Cardiac muscle cell (in vitro differentiated cells and primary cell): ENCODE data around the gene H3-3A. TPM values are rescaled to one million over a fixed set of nuclear protein-coding genes. Genes with fewer than 3 reads are reported as not detected.

Experiments used
- DNase-seq, 2 donors: peaks; one replicate each; pipeline versions ENCODE4 v3.0.0 to v3.0.0-alpha.2; 2010 to 2017; ENCODE audit warnings: low read depth in 1 of 2, low spot score in 1 of 2
- H3K27ac ChIP-seq: fragments of 200-600 bp; sonication (generic); 2 replicates; pipeline ENCODE4 v1.5.1; 2016
- H3K27me3 ChIP-seq: fragments of 200-600 bp; sonication (generic); 2 replicates; pipeline ENCODE4 v1.6.0; 2016; ENCODE audit warnings: control low read depth
- H3K36me3 ChIP-seq: fragments of 200-600 bp; sonication (generic); 2 replicates; pipeline ENCODE4 v1.5.1; 2016; ENCODE audit warnings: control low read depth
- H3K4me1 ChIP-seq: fragments of 200-600 bp; sonication (generic); 2 replicates; pipeline ENCODE4 v1.8.1; 2017; ENCODE audit warnings: low read depth, mild to moderate bottlenecking, mixed run types
- H3K4me3 ChIP-seq: fragments of 200-600 bp; sonication (generic); 2 replicates; pipeline ENCODE4 v1.5.1; 2016; ENCODE audit warnings: mild to moderate bottlenecking
- H3K9me3 ChIP-seq: fragments of 200-600 bp; sonication (generic); 2 replicates; pipeline ENCODE4 v1.5.1; 2017; ENCODE audit warnings: low read depth, mild to moderate bottlenecking, control low read depth
- polyA plus RNA-seq: library from polyadenylated mRNA; unstranded; fragments of >200 nt; fragmentation: Nextera tagmentation; extraction: Ambion mirVana; gene quantifications from 2 replicates; pipeline ENCODE4 v1.2.1, GENCODE V29; 2016
- total RNA-seq: library from RNA; depleted of rRNA; stranded (reverse); fragments of >200 nt; gene quantifications from 2 replicates; pipeline ENCODE4 v1.2.3, GENCODE V29; 2016
- TF ChIP-seq, protein P1 (sequence below): IDR thresholded peaks from 2 replicates; pipeline ENCODE4 v1.5.1; 2012; ENCODE audit warnings: low read depth, mild to moderate bottlenecking, low read length

H3-3A gene
- total and polyA plus RNA-seq, 2 experiments from 2014 or later = 439 to 837 TPM

DNA sequence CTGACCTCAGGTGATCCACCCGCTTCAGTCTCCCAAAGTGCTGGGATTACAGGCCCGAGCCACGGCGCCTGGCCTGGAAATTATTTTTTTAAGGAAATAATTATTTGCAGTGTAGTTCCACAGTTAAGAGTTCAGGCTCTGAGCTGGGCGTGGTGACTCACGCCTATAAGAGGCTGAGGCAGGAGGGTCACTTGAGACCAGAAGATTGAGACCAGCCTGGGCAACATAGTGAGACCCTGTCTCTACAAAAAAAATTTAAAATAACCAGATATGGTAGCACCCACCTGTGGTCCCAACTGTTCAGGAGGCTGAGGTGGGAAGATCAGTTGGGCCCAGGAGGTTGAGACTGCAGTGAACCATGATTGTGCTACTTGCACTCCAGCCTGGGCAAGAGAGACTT lies 13.9 kb downstream of the H3-3A start:
- TF ChIP-seq, protein P1, sequence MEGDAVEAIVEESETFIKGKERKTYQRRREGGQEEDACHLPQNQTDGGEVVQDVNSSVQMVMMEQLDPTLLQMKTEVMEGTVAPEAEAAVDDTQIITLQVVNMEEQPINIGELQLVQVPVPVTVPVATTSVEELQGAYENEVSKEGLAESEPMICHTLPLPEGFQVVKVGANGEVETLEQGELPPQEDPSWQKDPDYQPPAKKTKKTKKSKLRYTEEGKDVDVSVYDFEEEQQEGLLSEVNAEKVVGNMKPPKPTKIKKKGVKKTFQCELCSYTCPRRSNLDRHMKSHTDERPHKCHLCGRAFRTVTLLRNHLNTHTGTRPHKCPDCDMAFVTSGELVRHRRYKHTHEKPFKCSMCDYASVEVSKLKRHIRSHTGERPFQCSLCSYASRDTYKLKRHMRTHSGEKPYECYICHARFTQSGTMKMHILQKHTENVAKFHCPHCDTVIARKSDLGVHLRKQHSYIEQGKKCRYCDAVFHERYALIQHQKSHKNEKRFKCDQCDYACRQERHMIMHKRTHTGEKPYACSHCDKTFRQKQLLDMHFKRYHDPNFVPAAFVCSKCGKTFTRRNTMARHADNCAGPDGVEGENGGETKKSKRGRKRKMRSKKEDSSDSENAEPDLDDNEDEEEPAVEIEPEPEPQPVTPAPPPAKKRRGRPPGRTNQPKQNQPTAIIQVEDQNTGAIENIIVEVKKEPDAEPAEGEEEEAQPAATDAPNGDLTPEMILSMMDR = no peak
- H3K9me3 ChIP-seq = no peaks in the 10 kb centered on the region
- H3K27ac ChIP-seq = no peak overlapping the region
- H3K36me3 ChIP-seq = peaks cover 17% of the 10 kb centered on the region
- H3K4me3 ChIP-seq = no peak overlapping the region
- no peaks in the 10 kb centered on the region for H3K27me3 ChIP-seq
- H3K4me1 ChIP-seq = no peaks in the 10 kb centered on the region
- DNase-seq = no peak

DNA sequence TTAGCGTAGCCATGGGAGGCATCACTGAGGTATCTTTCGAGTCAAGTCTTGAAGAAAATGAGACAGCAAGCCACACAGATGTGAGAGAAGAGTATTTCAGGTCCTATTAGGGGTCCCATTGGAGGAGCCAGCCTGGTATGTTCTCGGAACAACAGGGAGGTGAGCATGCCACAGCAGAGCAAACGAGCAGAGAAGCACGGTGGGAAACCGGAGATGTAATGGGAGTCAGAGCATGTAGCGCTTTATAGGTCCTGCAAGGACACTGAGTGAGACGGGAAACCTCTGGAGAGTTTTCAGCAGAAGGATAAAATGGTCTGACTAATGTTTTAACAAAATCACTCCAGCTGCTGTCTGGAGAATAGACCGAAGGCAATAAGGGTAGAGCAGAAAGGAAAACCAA lies 15.9 kb downstream of the H3-3A start:
- no peak overlapping the region for H3K4me3 ChIP-seq
- TF ChIP-seq, protein P1 = no peak
- no peak overlapping the region for H3K27ac ChIP-seq
- H3K9me3 ChIP-seq = no peaks in the 10 kb centered on the region
- H3K36me3 ChIP-seq = peaks cover 4% of the 10 kb centered on the region
- H3K27me3 ChIP-seq = no peaks in the 10 kb centered on the region
- H3K4me1 ChIP-seq = no peaks in the 10 kb centered on the region
- no peak for DNase-seq

DNA sequence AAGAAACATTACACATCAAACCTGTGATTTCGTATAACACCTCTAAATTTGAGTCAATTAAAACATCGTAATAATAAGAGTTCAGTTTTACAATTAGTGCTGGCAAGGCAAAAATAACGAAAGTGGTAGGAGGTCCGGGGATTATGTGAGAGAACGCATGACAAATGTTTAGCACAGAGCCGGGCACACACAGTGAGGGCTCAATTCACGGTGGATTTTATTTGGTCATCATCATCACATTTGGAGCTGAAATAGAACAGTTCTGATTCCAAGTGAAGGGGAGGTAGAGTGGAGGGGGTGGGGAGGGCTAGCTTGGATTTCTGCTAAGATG lies 20.0 kb downstream of the H3-3A start:
- H3K9me3 ChIP-seq = no peaks in the 10 kb centered on the region
- TF ChIP-seq, protein P1 = no peak
- H3K4me1 ChIP-seq = no peaks in the 10 kb centered on the region
- peak overlapping the region; percentile 39 for H3K4me3 ChIP-seq
- no peaks in the 10 kb centered on the region for H3K36me3 ChIP-seq
- no peak for DNase-seq
- H3K27me3 ChIP-seq = no peaks in the 10 kb centered on the region
- H3K27ac ChIP-seq = no peak overlapping the region

DNA sequence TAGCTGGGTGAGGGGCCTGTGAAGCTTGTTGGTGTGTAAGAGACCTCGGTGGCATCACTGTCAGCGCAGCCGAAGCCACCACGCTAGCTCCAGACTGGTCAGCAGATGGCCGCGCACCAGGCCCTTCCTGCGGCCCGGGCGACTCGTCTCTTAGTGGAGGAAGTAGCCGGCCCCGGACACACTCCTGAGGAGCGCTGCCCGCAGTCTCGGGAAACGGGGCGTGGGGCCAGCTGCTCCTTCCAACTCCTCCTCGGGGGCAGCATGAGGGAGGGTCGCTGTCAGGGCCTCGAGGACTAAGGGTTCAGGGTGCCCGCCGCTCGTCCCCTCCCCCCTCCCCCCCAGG lies 20.4 kb downstream of the H3-3A start:
- peak; percentile 56 to 62 for DNase-seq
- TF ChIP-seq, protein P1 = no peak

DNA sequence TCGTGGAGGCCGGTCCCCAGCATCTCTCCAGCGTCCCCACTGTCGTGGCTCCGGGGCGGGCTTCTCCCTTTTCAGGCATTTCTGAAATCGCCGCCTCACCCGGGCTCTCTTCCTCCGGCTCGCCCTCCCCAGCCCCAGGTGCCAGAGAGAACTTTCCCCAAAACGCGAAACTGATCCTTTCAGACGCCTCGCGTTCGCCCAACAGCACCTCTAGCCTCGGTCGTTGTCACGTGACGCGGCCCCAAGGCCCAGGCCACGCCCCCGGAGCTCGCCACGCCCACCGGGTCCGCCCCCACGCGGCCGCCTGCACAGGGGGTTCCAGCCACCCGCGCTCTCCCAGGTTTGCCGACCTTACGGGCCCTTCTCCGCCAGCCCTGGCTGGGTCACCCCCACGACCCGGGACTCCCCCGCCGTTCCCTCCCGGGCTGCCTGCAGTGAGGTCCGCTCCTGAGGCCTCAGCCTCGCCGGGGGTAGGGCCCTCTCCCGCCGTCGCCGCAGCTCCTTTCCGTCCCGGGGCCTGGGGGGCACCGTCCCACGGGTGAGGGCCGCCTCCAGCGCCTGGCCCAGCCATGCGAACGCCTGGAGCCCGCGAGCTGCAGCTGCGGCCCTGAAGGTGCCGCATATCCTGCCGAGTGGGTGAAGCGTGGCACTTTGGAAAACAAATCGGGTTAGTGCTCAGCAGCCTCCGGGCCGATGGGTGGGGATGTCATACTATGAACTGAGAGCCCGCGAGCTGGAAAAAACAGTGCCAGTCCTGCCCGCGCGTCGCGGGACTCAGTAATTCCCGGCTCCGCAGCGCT lies 21.0 kb downstream of the H3-3A start:
- H3K9me3 ChIP-seq = no peaks in the 10 kb centered on the region
- H3K4me3 ChIP-seq = peak overlapping the region; percentile 39
- no peaks in the 10 kb centered on the region for H3K27me3 ChIP-seq
- TF ChIP-seq, protein P1 = no peak
- DNase-seq = peak; percentile 88 to 91
- H3K4me1 ChIP-seq = no peaks in the 10 kb centered on the region
- H3K36me3 ChIP-seq = no peaks in the 10 kb centered on the region
- H3K27ac ChIP-seq = no peak overlapping the region

More for the DNA sequence above, 20.4 kb downstream of the H3-3A start:
- Histone ChIP-seq H3K27ac (no peak overlapping the region), H3K4me1 (no peaks in the 10 kb centered on the region), H3K4me3 (peak overlapping the region; percentile 39), H3K9me3 (no peaks in the 10 kb centered on the region), H3K27me3 (no peaks in the 10 kb centered on the region), H3K36me3 (no peaks in the 10 kb centered on the region)
